Coronary artery (tissue), 2 donors: ENCODE results near the gene CRB3.
"Not testable (repeated sequence)": the region's sequence is repeated elsewhere in the genome, so short reads cannot be mapped to it uniquely, and the experiment has no call there.

ENCODE experiments used
- DNase-seq: peaks from one replicate; pipeline ENCODE4 v3.0.0-alpha.2; 2017; ENCODE audit warnings: low spot score
- H3K27ac ChIP-seq, 2 donors: fragments of 200-600 bp; sonication (generic); one replicate each; pipeline ENCODE4 v1.5.1; 2016 to 2019
- H3K4me3 ChIP-seq: fragments of 200-600 bp; sonication (generic); 2 replicates; pipeline ENCODE4 v1.5.1; 2016; ENCODE audit warnings: mild to moderate bottlenecking, moderate library complexity
- CTCF ChIP-seq: fragments of 200-600 bp; sonication (generic); IDR thresholded peaks from one replicate; pipeline ENCODE4 v1.5.1; 2019; ENCODE audit warnings: antibody characterized with exemption

The CRB3 gene

GRCh38 chr19:6427131-6427530, 36.9 kb upstream of the CRB3 start:
- DNase-seq, result no peak
- TF ChIP-seq CTCF, result no peak
- no peak overlapping the region for H3K4me3 ChIP-seq
- no peak overlapping the region for H3K27ac ChIP-seq

DNA sequence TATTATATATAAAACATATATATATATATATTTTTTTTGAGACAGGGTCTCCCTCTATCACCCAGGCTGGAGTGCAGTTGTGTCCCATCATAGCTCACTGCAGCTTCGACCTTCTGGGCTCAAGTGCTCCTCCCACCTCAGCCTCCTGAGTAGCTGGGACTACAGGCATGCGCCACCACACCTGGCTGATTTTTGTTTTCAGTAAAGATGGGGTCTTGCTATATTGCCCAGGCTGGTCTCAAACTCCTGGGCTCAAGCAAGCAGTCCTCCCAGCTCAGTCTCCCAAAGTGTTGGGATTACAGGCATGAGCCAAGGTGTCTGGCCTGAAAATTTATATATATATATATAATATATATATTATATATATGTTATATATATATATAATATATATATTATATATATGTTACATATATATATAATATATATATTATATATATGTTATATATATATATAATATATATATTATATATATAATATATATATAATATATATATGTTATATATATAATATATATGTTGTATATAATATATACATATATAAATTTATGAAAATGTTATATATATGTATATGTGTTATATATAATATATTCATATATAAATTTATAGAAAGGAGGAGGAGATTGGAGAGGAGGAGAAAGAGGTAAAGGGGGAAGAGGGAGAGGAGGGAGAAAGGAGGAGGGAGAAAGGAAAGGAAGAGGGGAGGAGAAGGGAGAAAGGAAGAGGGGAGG, 35.2 kb upstream of the CRB3 start:
- DNase-seq, H3K4me3 ChIP-seq, H3K27ac ChIP-seq: not testable (repeated sequence)

DNA sequence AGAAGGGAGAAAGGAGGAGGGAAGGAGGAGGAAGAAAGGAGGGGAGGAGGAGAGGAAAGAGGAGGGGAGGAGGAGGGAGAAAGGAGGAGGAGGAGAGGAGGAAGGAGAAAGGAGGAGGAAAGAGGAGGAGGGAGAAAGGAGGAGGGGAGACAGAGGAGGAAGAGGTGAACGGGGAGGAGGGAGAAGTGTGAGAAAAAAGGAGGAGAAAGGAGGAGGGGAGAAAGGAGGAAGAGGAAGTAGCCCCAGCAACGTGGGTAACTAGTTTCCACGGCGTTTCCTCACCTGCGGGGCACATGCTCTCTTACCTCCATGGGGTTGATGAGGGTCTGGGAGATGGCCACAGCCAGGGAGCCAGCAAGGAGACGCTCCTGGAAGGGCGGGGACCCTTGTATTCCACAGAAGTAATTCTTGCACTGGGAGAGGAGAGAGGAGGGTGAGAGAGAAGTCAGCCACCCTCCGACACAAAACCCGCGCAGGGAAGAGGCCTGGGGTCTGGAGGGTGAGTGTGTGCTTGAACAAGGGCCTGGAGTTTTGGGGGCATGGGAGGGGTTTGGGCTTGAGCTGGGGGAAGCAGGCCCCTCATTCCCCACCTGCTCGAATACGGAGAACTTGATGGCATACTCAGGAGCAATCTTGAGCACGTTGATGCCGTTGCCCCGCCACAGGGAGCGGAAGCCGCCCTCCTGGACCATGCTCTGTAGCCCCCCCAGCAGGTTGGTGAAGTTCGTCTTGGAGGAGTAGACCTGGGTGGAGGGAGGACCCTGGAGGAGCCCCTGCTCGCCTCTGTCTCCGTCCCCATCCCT, 34.5 kb upstream of the CRB3 start:
- no peak for TF ChIP-seq CTCF
- Histone ChIP-seq H3K4me3 (no peak overlapping the region), H3K27ac (no peak overlapping the region)
- no peak for DNase-seq

- Histone ChIP-seq H3K27ac (no peak overlapping the region), H3K4me3 (no peak overlapping the region)
- no peak for TF ChIP-seq CTCF
- DNase-seq, result no peak
Observed at GRCh38 chr19:6431891-6432290, 32.2 kb upstream of the CRB3 start.

- DNase-seq, result no peak
- Histone ChIP-seq H3K27ac (no peak overlapping the region), H3K4me3 (no peak overlapping the region)
- no peak for TF ChIP-seq CTCF
Observed at GRCh38 chr19:6433165-6433564, 30.9 kb upstream of the CRB3 start.

GRCh38 chr19:6433663-6434062, 30.4 kb upstream of the CRB3 start, which contains the start of gene SLC25A41:
TSS of gene SLC25A41 (minus strand) at chr19:6433763. CDS start at chr19:6433693, 70 bp downstream.
- no peak for DNase-seq
- no peak within 1 kb of the TSS for H3K27ac ChIP-seq
- TF ChIP-seq CTCF, result no peak
- H3K4me3 ChIP-seq, result no peak within 1 kb of the TSS

GRCh38 chr19:6439743-6440142, 24.3 kb upstream of the CRB3 start:
- no peak overlapping the region for H3K4me3 ChIP-seq
- no peak overlapping the region for H3K27ac ChIP-seq
- no peak for DNase-seq
- TF ChIP-seq CTCF, result no peak
